Measurements from ENCODE around the gene TMEM270.
"Not testable (repeated sequence)": the region's sequence is repeated elsewhere in the genome, so short reads cannot be mapped to it uniquely, and the experiment has no call there.

Gene TMEM270

GRCh38 chr7:73864981-73865711, 4.2 kb downstream of the TMEM270 start:
- peak; percentile 69 for DNase-seq

- DNase-seq = no peak
These were observed 4.9 kb downstream of the TMEM270 start for GRCh38 chr7:73865738-73866445.

- DNase-seq = no peak
These were observed 5.4 kb downstream of the TMEM270 start for GRCh38 chr7:73866446-73866767.

DNA sequence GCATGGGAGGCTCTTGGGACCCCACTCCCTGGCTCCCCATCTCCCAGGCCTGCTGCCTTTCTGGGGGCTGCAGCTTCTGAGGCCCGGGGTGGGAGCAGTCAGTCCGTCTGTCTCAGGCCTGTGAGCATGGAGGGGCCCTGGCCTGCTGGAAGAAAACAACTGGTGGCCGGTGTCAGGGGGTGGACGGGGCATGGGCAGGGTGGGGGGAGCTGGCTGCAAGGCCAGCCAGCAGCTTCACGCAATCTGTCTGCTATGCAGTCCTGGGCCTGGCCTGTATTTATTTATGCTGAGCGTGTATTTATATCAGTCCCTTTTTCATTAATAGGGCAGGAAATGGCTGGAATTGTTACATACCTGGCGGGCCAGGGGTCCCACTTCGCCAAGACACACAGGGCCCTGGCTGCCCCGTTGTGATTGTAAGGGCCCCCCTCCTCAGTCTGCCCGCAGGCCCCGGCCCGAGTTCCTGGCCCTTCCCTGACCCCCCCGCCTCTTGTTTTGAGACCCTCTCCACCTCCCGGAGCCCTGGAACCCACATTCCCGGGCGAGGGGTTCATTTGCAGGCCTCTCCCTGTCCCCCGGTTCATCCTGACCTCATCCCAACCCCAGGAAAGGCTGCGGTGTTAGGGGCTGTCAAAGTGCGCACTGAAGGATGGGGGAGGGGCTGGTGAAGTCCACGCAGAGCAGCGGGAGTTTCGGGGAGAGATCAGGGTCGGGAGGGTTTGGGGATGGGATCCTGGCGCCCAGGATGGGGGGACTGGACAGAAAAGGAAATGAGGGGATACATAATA, 8.2 kb downstream of the TMEM270 start:
- no peak for DNase-seq

DNA sequence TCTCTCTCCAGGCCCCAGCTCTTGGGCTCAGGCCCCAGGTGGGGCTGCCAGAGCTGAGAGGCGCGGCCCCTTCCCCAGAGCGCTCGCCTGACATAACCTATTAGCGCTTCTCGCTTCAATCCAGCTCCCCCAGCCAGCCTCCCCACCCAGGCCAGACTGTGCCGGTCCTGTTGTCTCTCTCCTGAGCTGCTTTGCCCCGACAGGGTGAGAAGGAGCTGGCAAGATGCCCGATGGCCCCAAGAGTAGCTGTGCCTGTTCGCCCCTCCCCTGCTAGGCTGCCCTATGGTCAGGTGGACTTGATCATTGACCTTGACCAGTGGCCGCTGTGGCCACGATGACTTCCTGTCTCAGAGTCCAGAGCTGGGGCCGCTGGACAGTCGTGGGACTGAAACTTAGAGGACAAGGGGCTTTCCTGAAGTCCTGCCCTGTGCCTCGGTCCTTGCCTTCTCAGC, 9.1 kb downstream of the TMEM270 start:
- no peak for DNase-seq

GRCh38 chr7:73871163-73872011, 10.4 kb downstream of the TMEM270 start:
- no peak for DNase-seq

DNA sequence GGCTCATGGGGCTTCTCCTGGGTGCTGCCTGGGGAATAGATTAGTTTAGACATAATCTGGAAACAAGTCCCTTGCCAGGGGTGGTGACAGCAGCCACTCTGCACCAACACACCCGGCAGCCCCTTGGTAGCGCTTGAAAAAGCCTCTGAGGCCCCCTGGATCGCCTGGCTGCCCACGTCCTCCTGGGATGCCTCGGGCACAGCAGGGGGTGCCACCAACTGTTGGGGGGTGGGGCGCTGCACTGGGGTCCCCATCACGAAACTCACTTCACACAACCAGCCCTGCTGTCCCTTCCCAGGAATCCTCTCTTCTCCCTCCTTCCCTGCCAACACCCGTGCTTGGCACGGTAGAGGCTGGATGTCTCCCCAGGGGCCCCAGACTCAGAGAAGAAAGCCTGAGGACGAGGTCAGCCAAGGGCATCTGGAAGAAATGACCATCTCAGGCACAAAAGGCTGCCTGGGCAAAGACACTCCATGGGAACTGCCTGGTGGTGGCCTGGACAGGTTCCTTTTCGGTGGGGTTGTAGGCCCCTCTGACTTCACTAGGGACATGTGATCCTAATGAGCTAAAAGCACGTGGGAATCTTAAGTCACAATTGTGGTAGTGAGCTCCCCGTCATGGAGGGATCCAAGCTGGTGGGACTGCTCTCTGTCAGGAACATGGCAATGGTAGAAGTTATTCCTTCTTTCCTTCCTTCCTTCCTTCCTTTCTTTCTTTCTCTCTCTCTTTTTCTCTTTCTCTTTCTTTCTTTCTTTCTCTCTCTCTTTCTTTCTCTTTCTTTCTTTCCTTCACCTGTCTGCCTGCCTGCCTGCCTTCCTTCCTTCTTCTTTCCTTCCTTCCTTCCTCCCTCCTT, 11.3 kb downstream of the TMEM270 start:
- DNase-seq = no peak

DNA sequence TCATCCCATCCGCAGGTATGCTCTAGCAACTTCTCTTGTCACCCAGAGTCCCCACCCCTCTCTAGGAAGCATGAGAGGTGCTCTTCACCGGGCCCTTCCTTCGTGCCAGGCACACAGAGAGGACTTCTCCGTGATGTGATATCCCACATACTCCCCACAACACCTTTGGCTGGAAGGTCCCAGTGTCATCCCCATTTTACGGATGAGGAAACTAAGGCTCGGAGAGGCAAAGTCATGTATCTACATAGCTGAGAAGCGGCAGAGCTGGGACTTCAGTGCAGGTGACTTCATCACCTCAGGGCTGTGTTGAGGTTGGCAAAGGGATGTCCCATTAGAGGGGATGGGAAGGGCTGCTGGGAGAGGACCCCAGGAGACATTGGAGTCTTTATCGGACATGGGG, 15.4 kb downstream of the TMEM270 start:
- no peak for DNase-seq

DNA sequence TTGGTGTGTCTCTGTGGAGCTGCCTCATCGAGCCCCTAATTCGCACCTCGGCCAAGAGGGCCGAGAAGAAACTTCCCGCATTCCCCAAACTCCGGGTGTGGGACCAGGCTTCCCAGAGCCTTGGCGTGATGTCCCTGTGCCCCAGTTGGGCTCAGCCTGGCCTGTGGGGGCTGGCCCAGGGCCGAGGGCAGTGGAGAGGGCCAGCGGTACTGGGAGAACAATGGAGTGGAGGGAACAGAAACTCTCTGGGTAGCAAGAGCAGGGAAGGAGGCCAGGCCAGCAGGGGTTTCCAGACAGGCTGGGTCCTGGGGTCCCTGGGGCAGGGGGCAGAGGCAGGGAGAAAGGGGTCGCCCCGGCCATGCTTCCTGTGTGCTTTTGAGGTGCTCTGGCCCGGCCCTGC, 16.0 kb downstream of the TMEM270 start:
- DNase-seq = no peak

GRCh38 chr7:73879977-73880681, 19.2 kb downstream of the TMEM270 start:
- DNase-seq = no peak

GRCh38 chr7:73880755-73881328, 19.9 kb downstream of the TMEM270 start:
- DNase-seq = no peak

GRCh38 chr7:73881352-73882046, 20.5 kb downstream of the TMEM270 start:
- DNase-seq = no peak

DNA sequence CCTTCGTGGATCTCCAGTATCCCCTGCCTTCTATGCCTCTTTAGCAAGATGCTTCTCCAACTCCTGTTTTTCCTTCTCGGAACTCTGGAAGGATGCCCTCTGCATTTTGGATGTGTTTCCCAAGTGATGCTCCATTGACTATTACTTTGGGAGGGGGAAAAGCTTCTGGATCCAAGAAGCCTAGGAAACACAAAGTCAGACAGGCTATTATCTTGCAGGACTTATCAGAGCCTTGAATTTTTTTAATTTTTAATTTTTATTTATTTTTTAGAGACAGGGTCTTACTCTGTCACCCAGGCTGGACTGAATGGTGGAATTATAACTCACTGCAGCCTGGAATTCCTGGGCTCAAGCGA, 21.1 kb downstream of the TMEM270 start:
- DNase-seq = no peak

DNA sequence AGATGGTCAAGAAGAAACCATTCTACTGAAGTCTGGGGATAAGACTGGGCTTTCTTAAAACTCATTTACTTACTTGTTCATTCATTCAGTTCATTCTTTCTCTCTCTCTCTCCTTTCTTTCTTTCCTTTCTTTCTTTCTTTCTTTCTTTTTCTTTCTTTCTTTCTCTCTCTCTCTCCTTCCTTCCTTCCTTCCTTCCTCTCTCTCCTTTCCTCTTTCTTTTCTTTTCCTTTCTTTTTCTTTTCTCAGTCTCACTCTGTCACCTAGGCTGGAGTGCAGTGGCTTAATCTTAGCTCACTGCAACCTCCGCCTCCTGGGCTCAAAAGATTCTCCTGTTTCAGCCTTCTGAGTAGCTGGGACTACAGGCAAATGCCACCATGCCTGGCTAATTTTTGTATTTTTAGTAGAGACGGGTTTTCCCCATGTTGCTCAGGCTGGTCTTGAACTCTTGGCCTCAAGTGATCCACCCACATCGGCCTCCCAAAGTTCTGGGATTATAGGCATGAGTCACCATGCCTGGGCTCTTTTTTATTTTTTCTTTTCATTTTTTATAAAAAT, 24.0 kb downstream of the TMEM270 start:
- DNase-seq = not testable (repeated sequence)

GRCh38 chr7:73885433-73885974, 24.5 kb downstream of the TMEM270 start:
- no peak for DNase-seq

- DNase-seq = no peak
These were observed 25.2 kb downstream of the TMEM270 start for GRCh38 chr7:73885975-73886798.

GRCh38 chr7:73887762-73888161, 26.8 kb downstream of the TMEM270 start:
- DNase-seq = no peak

- no peak for DNase-seq
These were observed 28.0 kb downstream of the TMEM270 start for GRCh38 chr7:73888959-73889358.

Measured in NCI-H524 treated with DMSO at 0.1 percent for 48 hours (cell line).